Panc1 (cell line): ENCODE data around the gene OR52N1. TPM values are rescaled to one million over a fixed set of nuclear protein-coding genes. Genes with fewer than 3 reads are reported as not detected.

Experiments used
- ATAC-seq: fragments of 200-7000 bp; cut with Tn5 transposase; 2 replicates; pipeline ENCODE4 v1.9.1; 2020; ENCODE audit warnings: mild to moderate bottlenecking, moderate library complexity
- BruUV-seq: library from RNA; stranded (reverse); fragments of 400-500 nt; replicated peaks from 2 replicates; lab custom pipeline; 2021; lab: Mats Ljungman, UMichigan
- CTCF ChIA-PET: fragments of 300-600 bp; sonication (Branson Sonifier 250); formaldehyde crosslinking; loops from one replicate; lab custom pipeline; 2022; ENCODE audit warnings: antibody characterized with exemption; lab: Charles Lee
- POLR2A ChIA-PET: fragments of 300-600 bp; sonication (Branson Sonifier 250); formaldehyde crosslinking; loops from one replicate; lab custom pipeline; 2022; ENCODE audit warnings: antibody characterized with exemption; lab: Charles Lee
- DNase-seq: peaks from one replicate; pipeline ENCODE4 v3.0.0-alpha.2; 2010; ENCODE audit warnings: low read depth, low spot score
- H3K27ac ChIP-seq: 2 replicates; pipeline ENCODE4 v1.5.1; 2011; ENCODE audit warnings: mild to moderate bottlenecking, low read length, inconsistent platforms
- H3K27me3 ChIP-seq: fragments of 200-500 bp; sonication (Bioruptor generic); 2 replicates; pipeline ENCODE4 v1.6.0; 2014; ENCODE audit warnings: low read length, inconsistent platforms; ENCODE audit not compliant: control insufficient read depth, insufficient read depth
- H3K36me3 ChIP-seq: fragments of 200-500 bp; sonication (Bioruptor generic); 2 replicates; pipeline ENCODE4 v1.5.1; 2014; ENCODE audit warnings: inconsistent platforms, mild to moderate bottlenecking, low read length, moderate library complexity; ENCODE audit not compliant: control insufficient read depth, insufficient read depth
- H3K4me1 ChIP-seq: 2 replicates; pipeline ENCODE4 v1.5.1; 2011; ENCODE audit warnings: inconsistent platforms, mild to moderate bottlenecking, low read length, moderate library complexity; ENCODE audit not compliant: control insufficient read depth, insufficient read depth
- H3K4me3 ChIP-seq, 2 experiments: 2 replicates each; pipeline ENCODE4 v1.5.1; 2011 to 2012; ENCODE audit warnings: low read depth in 2 of 2, low read length in 2 of 2, mild to moderate bottlenecking in 2 of 2, inconsistent platforms in 1 of 2, moderate library complexity in 1 of 2
- H3K9me3 ChIP-seq: fragments of 200-500 bp; sonication (Bioruptor generic); 2 replicates; pipeline ENCODE4 v1.5.1; 2014; ENCODE audit warnings: low read depth, mild to moderate bottlenecking, inconsistent platforms, low read length, moderate library complexity; ENCODE audit not compliant: control insufficient read depth, insufficient read depth
- POLR2AphosphoS5 ChIP-seq: IDR thresholded peaks from 2 replicates; pipeline ENCODE4 v1.6.1; 2012; ENCODE audit warnings: mild to moderate bottlenecking, low read depth, low read length, moderate library complexity
- SIN3A ChIP-seq: IDR thresholded peaks from 2 replicates; pipeline ENCODE4 v1.6.1; 2012; ENCODE audit warnings: low read depth, mild to moderate bottlenecking, low read length, moderate library complexity, borderline replicate concordance; ENCODE audit not compliant: insufficient read depth
- TCF7L2 ChIP-seq: IDR thresholded peaks from 2 replicates; pipeline ENCODE4 v1.6.1; 2011; ENCODE audit warnings: mild to moderate bottlenecking, low read depth, low read length, inconsistent platforms
- in situ Hi-C: cut with HindIII; loops from 2 replicates; pipeline ENCODE4 v1.10.0; 2016; ENCODE audit warnings: low sequenced_read_pairs, low pct_unique_long_range_greater_than_20kb
- intact Hi-C: fragments of 100-400 bp; cut with micrococcal nuclease; formaldehyde crosslinking; loops from one replicate; pipeline ENCODE4 v1.10.0; 2022; ENCODE audit not compliant: unreplicated experiment
- total RNA-seq: library from RNA; stranded (reverse); gene quantifications from one replicate; pipeline ENCODE4 v1.2.1, GENCODE V29; 2021; ENCODE audit not compliant: unreplicated experiment
- TF ChIP-seq, protein P1 (sequence below), 2 experiments: IDR thresholded peaks; 2 replicates each; pipeline ENCODE4 v1.6.1; 2011 to 2012; ENCODE audit warnings: low read depth in 2 of 2, control low read depth in 1 of 2, low read length in 1 of 2, mild to moderate bottlenecking in 1 of 2, moderate library complexity in 1 of 2; ENCODE audit not compliant: insufficient read depth in 1 of 2
- TF ChIP-seq, protein P2 (sequence below): fragments of 450-650 bp; IDR thresholded peaks from 2 replicates; pipeline ENCODE4 v1.5.1; 2017; ENCODE audit warnings: mild to moderate bottlenecking

The OR52N1 gene
- total RNA-seq, 1 experiment from 2014 or later: not detected

DNA sequence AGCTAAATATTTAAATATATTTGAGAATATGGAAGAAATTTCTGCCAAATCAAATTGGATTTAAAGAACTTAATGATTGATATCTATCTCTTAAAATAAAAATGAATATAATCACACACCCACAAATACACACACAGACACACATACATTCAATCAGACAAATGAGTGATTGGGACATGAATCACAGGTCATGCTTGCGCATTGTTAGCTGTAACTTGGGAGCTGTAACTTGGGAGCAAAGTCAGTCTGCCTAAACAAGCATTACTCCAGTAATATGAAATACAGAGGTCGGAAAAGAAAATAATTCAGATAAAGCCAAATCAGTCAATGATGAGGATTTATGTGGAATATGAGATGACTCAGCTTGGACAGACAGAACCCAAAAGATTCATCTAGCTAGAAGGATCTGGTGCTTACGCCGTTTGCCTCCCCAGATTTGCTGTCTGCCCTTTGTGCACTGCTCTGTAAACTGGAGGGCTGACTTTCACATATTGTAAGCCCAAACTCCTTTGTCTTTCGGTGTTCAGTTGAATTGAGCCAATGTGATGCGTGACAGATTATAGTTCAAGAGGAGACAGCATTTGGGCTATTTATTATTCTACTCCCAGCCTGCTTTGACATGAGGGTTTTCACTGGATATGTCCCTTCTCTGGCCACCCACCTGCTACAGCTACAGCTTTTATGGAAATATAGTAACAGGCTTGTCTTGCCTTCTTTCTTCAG, 53.2 kb downstream of the OR52N1 start:
- ChIA-PET CTCF (no interaction called here), POLR2A (interaction anchor here (0.6 kb wide), 1 partner anchor 154 kb away, joined by 3 read pairs; no protein-coding TSS in a partner anchor)
- no TSS peak for BruUV-seq
- in situ Hi-C loops (no loop called here), intact Hi-C loops (no loop called here)
- Histone ChIP-seq H3K4me1 (no peaks in the 10 kb centered on the region), H3K27me3 (peaks cover 4% of the 10 kb centered on the region; the same call in 1 of the 2 replicates), H3K9me3 (no peaks in the 10 kb centered on the region), H3K4me3 (no peak overlapping the region), H3K36me3 (no peaks in the 10 kb centered on the region), H3K27ac (no peak overlapping the region)
- DNase-seq: no peak
- no peak for TF ChIP-seq TCF7L2
- TF ChIP-seq, protein P1, sequence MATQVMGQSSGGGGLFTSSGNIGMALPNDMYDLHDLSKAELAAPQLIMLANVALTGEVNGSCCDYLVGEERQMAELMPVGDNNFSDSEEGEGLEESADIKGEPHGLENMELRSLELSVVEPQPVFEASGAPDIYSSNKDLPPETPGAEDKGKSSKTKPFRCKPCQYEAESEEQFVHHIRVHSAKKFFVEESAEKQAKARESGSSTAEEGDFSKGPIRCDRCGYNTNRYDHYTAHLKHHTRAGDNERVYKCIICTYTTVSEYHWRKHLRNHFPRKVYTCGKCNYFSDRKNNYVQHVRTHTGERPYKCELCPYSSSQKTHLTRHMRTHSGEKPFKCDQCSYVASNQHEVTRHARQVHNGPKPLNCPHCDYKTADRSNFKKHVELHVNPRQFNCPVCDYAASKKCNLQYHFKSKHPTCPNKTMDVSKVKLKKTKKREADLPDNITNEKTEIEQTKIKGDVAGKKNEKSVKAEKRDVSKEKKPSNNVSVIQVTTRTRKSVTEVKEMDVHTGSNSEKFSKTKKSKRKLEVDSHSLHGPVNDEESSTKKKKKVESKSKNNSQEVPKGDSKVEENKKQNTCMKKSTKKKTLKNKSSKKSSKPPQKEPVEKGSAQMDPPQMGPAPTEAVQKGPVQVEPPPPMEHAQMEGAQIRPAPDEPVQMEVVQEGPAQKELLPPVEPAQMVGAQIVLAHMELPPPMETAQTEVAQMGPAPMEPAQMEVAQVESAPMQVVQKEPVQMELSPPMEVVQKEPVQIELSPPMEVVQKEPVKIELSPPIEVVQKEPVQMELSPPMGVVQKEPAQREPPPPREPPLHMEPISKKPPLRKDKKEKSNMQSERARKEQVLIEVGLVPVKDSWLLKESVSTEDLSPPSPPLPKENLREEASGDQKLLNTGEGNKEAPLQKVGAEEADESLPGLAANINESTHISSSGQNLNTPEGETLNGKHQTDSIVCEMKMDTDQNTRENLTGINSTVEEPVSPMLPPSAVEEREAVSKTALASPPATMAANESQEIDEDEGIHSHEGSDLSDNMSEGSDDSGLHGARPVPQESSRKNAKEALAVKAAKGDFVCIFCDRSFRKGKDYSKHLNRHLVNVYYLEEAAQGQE (IDR thresholded peaks at IDR 0.05; ENCODE audit: insufficient read depth in 1 of 2, low read depth in 2 of 2, low read length in 1 of 2): no peak
- TF ChIP-seq, protein P2, sequence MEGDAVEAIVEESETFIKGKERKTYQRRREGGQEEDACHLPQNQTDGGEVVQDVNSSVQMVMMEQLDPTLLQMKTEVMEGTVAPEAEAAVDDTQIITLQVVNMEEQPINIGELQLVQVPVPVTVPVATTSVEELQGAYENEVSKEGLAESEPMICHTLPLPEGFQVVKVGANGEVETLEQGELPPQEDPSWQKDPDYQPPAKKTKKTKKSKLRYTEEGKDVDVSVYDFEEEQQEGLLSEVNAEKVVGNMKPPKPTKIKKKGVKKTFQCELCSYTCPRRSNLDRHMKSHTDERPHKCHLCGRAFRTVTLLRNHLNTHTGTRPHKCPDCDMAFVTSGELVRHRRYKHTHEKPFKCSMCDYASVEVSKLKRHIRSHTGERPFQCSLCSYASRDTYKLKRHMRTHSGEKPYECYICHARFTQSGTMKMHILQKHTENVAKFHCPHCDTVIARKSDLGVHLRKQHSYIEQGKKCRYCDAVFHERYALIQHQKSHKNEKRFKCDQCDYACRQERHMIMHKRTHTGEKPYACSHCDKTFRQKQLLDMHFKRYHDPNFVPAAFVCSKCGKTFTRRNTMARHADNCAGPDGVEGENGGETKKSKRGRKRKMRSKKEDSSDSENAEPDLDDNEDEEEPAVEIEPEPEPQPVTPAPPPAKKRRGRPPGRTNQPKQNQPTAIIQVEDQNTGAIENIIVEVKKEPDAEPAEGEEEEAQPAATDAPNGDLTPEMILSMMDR: no peak
- TF ChIP-seq SIN3A: no peak
- TF ChIP-seq POLR2AphosphoS5: no peak
- ATAC-seq: no peak

DNA sequence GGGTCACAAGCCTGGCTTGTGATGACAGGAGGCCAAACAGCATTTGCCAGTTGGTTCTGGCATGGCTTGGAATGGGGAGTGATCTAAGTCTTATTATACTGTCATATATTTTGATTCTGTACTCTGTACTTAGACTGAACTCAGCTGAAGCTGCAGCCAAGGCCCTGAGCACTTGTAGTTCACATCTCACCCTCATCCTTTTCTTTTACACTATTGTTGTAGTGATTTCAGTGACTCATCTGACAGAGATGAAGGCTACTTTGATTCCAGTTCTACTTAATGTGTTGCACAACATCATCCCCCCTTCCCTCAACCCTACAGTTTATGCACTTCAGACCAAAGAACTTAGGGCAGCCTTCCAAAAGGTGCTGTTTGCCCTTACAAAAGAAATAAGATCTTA, 54.0 kb downstream of the OR52N1 start:
- TF ChIP-seq, protein P2: no peak
- TF ChIP-seq SIN3A (no peak), TCF7L2 (no peak), POLR2AphosphoS5 (no peak)
- TF ChIP-seq, protein P1 (IDR thresholded peaks at IDR 0.05; ENCODE audit: insufficient read depth in 1 of 2, low read depth in 2 of 2, low read length in 1 of 2): no peak
- ChIA-PET CTCF (interaction anchor here (0.5 kb wide), 1 partner anchor 122 kb away, joined by 3 read pairs; no protein-coding TSS in a partner anchor), POLR2A (interaction anchor here (0.6 kb wide), 1 partner anchor 153 kb away, joined by 3 read pairs; no protein-coding TSS in a partner anchor)
- intact Hi-C loops (no loop called here), in situ Hi-C loops (no loop called here)
- Histone ChIP-seq H3K9me3 (no peaks in the 10 kb centered on the region), H3K4me3 (no peak overlapping the region), H3K27me3 (peaks cover 6% of the 10 kb centered on the region), H3K36me3 (no peaks in the 10 kb centered on the region), H3K4me1 (no peaks in the 10 kb centered on the region), H3K27ac (no peak overlapping the region)
- DNase-seq: no peak
- ATAC-seq: no peak
- no TSS peak for BruUV-seq
